HCT116 (cell line): ENCODE measurements around the gene AMN.

ENCODE experiments used
- EZH2 ChIP-seq: fragments of 200-600 bp; sonication (generic); IDR thresholded peaks from 2 replicates; pipeline ENCODE4 v1.6.1; 2017; ENCODE audit warnings: antibody characterized with exemption, mixed run types
- POLR2A ChIP-seq: IDR thresholded peaks from 2 replicates; pipeline ENCODE4 v1.7.0; 2011; ENCODE audit warnings: borderline replicate concordance; ENCODE audit not compliant: insufficient read depth, insufficient read length; ENCODE audit errors: extremely low read depth
- POLR2AphosphoS5 ChIP-seq: IDR thresholded peaks from 2 replicates; pipeline ENCODE4 v1.6.1; 2011; ENCODE audit warnings: mild to moderate bottlenecking, low read depth, low read length, moderate library complexity
- RAD21 ChIP-seq: IDR thresholded peaks from 2 replicates; pipeline ENCODE4 v1.6.1; 2012; ENCODE audit warnings: low read depth, mild to moderate bottlenecking
- YY1 ChIP-seq: IDR thresholded peaks from 2 replicates; pipeline ENCODE4 v1.6.1; 2011; ENCODE audit warnings: low read length, low read depth, moderate library complexity, mild to moderate bottlenecking; ENCODE audit not compliant: insufficient replicate concordance; ENCODE audit errors: extremely low read depth
- ZNF274 ChIP-seq: fragments of 200-500 bp; sonication (Bioruptor generic); IDR thresholded peaks from 2 replicates; pipeline ENCODE4 v1.6.1; 2014; ENCODE audit warnings: mild to moderate bottlenecking, low read depth, low read length, inconsistent platforms
- TF ChIP-seq, protein P1 (sequence below): IDR thresholded peaks from 2 replicates; pipeline ENCODE4 v1.6.1; 2012; ENCODE audit warnings: low read depth
- TF ChIP-seq, protein P2 (sequence below), 3 experiments: fragments of 200-600 bp in 1 of 3; sonication (generic) in 1 of 3; IDR thresholded peaks in 2 of 3; conservative IDR thresholded peaks in 1 of 3; 2 replicates each; pipeline ENCODE4 v1.5.1; 2012 to 2017; ENCODE audit warnings: low read depth in 2 of 3, low read length in 2 of 3, antibody characterized with exemption in 1 of 3, borderline replicate concordance in 1 of 3, control low read depth in 1 of 3, mild to moderate bottlenecking in 1 of 3, mixed read lengths in 1 of 3, mixed run types in 1 of 3, moderate library complexity in 1 of 3; ENCODE audit not compliant: insufficient read depth in 1 of 3
- TF ChIP-seq, protein P3 (sequence below): IDR thresholded peaks from 2 replicates; pipeline ENCODE4 v1.6.1; 2011; ENCODE audit warnings: mild to moderate bottlenecking, low read length, moderate library complexity; ENCODE audit not compliant: insufficient replicate concordance; ENCODE audit errors: extremely low read depth
- TF ChIP-seq, protein P4 (sequence below): IDR thresholded peaks from 2 replicates; pipeline ENCODE4 v1.6.1; 2012
- TF ChIP-seq, protein P5 (sequence below): IDR thresholded peaks from 2 replicates; pipeline ENCODE4 v1.6.1; 2012

DNA sequence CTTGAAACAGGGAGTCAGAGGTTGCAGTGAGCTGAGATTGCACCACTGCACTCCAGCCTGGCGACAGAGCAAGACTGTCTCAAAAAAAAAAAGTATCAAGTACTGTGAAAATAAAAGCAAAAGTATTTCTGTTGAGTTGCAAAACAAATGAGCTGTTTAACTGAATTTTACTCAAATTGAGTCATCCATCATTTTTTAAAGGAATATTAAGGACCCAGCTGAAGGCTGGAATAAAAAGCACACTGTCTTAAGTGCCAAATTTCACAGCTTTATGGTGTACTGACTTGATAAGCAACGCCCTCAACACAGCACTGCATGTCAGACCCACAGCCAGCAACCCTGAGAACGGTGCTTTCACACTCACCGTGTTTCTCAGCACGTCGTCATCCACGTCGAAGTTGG is 57.9 kb downstream of the AMN start:
- TF ChIP-seq, protein P1, sequence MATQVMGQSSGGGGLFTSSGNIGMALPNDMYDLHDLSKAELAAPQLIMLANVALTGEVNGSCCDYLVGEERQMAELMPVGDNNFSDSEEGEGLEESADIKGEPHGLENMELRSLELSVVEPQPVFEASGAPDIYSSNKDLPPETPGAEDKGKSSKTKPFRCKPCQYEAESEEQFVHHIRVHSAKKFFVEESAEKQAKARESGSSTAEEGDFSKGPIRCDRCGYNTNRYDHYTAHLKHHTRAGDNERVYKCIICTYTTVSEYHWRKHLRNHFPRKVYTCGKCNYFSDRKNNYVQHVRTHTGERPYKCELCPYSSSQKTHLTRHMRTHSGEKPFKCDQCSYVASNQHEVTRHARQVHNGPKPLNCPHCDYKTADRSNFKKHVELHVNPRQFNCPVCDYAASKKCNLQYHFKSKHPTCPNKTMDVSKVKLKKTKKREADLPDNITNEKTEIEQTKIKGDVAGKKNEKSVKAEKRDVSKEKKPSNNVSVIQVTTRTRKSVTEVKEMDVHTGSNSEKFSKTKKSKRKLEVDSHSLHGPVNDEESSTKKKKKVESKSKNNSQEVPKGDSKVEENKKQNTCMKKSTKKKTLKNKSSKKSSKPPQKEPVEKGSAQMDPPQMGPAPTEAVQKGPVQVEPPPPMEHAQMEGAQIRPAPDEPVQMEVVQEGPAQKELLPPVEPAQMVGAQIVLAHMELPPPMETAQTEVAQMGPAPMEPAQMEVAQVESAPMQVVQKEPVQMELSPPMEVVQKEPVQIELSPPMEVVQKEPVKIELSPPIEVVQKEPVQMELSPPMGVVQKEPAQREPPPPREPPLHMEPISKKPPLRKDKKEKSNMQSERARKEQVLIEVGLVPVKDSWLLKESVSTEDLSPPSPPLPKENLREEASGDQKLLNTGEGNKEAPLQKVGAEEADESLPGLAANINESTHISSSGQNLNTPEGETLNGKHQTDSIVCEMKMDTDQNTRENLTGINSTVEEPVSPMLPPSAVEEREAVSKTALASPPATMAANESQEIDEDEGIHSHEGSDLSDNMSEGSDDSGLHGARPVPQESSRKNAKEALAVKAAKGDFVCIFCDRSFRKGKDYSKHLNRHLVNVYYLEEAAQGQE = no peak
- TF ChIP-seq, protein P2, sequence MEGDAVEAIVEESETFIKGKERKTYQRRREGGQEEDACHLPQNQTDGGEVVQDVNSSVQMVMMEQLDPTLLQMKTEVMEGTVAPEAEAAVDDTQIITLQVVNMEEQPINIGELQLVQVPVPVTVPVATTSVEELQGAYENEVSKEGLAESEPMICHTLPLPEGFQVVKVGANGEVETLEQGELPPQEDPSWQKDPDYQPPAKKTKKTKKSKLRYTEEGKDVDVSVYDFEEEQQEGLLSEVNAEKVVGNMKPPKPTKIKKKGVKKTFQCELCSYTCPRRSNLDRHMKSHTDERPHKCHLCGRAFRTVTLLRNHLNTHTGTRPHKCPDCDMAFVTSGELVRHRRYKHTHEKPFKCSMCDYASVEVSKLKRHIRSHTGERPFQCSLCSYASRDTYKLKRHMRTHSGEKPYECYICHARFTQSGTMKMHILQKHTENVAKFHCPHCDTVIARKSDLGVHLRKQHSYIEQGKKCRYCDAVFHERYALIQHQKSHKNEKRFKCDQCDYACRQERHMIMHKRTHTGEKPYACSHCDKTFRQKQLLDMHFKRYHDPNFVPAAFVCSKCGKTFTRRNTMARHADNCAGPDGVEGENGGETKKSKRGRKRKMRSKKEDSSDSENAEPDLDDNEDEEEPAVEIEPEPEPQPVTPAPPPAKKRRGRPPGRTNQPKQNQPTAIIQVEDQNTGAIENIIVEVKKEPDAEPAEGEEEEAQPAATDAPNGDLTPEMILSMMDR (IDR thresholded peaks at IDR 0.05 in 2 of 3, conservative IDR thresholded peaks at IDR 0.05 in 1 of 3; ENCODE audit: borderline replicate concordance in 1 of 3, insufficient read depth in 1 of 3, low read depth in 2 of 3, low read length in 2 of 3) = no peak
- no peak for TF ChIP-seq POLR2A
- TF ChIP-seq POLR2AphosphoS5 = no peak
- TF ChIP-seq ZNF274 = no peak
- no peak for TF ChIP-seq EZH2
- TF ChIP-seq, protein P3, sequence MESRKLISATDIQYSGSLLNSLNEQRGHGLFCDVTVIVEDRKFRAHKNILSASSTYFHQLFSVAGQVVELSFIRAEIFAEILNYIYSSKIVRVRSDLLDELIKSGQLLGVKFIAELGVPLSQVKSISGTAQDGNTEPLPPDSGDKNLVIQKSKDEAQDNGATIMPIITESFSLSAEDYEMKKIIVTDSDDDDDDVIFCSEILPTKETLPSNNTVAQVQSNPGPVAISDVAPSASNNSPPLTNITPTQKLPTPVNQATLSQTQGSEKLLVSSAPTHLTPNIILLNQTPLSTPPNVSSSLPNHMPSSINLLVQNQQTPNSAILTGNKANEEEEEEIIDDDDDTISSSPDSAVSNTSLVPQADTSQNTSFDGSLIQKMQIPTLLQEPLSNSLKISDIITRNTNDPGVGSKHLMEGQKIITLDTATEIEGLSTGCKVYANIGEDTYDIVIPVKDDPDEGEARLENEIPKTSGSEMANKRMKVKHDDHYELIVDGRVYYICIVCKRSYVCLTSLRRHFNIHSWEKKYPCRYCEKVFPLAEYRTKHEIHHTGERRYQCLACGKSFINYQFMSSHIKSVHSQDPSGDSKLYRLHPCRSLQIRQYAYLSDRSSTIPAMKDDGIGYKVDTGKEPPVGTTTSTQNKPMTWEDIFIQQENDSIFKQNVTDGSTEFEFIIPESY = no peak
- TF ChIP-seq, protein P4, sequence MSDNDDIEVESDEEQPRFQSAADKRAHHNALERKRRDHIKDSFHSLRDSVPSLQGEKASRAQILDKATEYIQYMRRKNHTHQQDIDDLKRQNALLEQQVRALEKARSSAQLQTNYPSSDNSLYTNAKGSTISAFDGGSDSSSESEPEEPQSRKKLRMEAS = no peak
- TF ChIP-seq YY1 = no peak
- TF ChIP-seq, protein P5, sequence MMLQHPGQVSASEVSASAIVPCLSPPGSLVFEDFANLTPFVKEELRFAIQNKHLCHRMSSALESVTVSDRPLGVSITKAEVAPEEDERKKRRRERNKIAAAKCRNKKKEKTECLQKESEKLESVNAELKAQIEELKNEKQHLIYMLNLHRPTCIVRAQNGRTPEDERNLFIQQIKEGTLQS = no peak
- no peak for TF ChIP-seq RAD21
